GM12872 (cell line): ENCODE results near the gene INF2.
A peak's percentile ranks its signal among the peaks of the same experiment; 100 is the strongest.

Source experiments
- CTCF ChIP-seq: IDR thresholded peaks from 3 replicates; pipeline ENCODE4 v1.5.1; 2011; ENCODE audit warnings: low read depth, mild to moderate bottlenecking, low read length, moderate library complexity; ENCODE audit not compliant: insufficient read depth

The INF2 gene

GRCh38 chr14:104747876-104748275 lies 58.5 kb downstream of the INF2 start:
- no peak for TF ChIP-seq CTCF

GRCh38 chr14:104749111-104749649 lies 59.8 kb downstream of the INF2 start:
- 0 out of 3 replicates have a peak, but pooled peaks have one; percentile 1 for TF ChIP-seq CTCF

GRCh38 chr14:104750056-104750752 lies 60.8 kb downstream of the INF2 start:
- no peak for TF ChIP-seq CTCF

- peak; percentile 38; the same call in 1 of the 3 replicates for TF ChIP-seq CTCF
Measured at GRCh38 chr14:104751539-104752422, 62.4 kb downstream of the INF2 start.

GRCh38 chr14:104752423-104752734 lies 63.0 kb downstream of the INF2 start:
- TF ChIP-seq CTCF = no peak

- no peak for TF ChIP-seq CTCF
Measured at GRCh38 chr14:104752735-104753527, 63.5 kb downstream of the INF2 start, which contains the start of gene SIVA1. Gene SIVA1, plus strand, starts transcription at chr14:104753147. Its CDS starts 55 bp downstream, at chr14:104753202.
